Stimulated activated CD8-positive, alpha-beta memory T cell treated with anti-CD3 and anti-CD28 coated beads, Interleukin-15, amount 100 ng/mL, for 4 hours (primary cell): ENCODE results near the gene TJP3.
"Not testable (repeated sequence)": the region's sequence is repeated elsewhere in the genome, so short reads cannot be mapped to it uniquely, and the experiment has no call there.

ENCODE experiments used
- DNase-seq, 2 donors: peaks; one replicate each; pipeline ENCODE4 v3.0.0-alpha.2; 2020; ENCODE audit warnings: low read depth in 2 of 2

Gene TJP3

GRCh38 chr19:3708207-3708931 is at the start of gene TJP3:
TJP3 (plus strand) TSS chr19:3708384; CDS start chr19:3728433, 20,049 bp downstream.
- no peak for DNase-seq

- DNase-seq: no peak
These were observed 49.1 kb upstream of the TJP3 start for GRCh38 chr19:3658870-3659745.

- DNase-seq: no peak
These were observed 48.5 kb upstream of the TJP3 start for GRCh38 chr19:3659746-3660112.

GRCh38 chr19:3660493-3661219 is 47.5 kb upstream of the TJP3 start:
- DNase-seq: no peak

GRCh38 chr19:3661284-3662238 is 46.6 kb upstream of the TJP3 start:
- no peak for DNase-seq

GRCh38 chr19:3663838-3664237 is 44.3 kb upstream of the TJP3 start:
- DNase-seq: no peak

GRCh38 chr19:3664879-3665642 is 43.1 kb upstream of the TJP3 start:
- DNase-seq: no peak

GRCh38 chr19:3665681-3666544 is 42.3 kb upstream of the TJP3 start:
- peak; percentile 43 to 45 for DNase-seq

GRCh38 chr19:3666545-3666856 is 41.7 kb upstream of the TJP3 start:
- not testable (repeated sequence) for DNase-seq

GRCh38 chr19:3667037-3667638 is 41.0 kb upstream of the TJP3 start:
- DNase-seq: no peak

GRCh38 chr19:3667766-3668165 is 40.4 kb upstream of the TJP3 start:
- no peak for DNase-seq

GRCh38 chr19:3668331-3669081 is 39.7 kb upstream of the TJP3 start:
- DNase-seq: no peak

- DNase-seq: no peak
These were observed 38.9 kb upstream of the TJP3 start for GRCh38 chr19:3669082-3669946.

- DNase-seq: no peak
These were observed 38.0 kb upstream of the TJP3 start for GRCh38 chr19:3669947-3670795.

- DNase-seq: peak in 1 of 2 donors; percentile 35
These were observed 37.1 kb upstream of the TJP3 start for GRCh38 chr19:3670796-3671679.
